T1000 (cell line): ENCODE measurements around the gene NPHP4.
"Not testable (repeated sequence)": the region's sequence is repeated elsewhere in the genome, so short reads cannot be mapped to it uniquely, and the experiment has no call there.

Source experiments
- DNase-seq: peaks from one replicate; lab custom pipeline; 2025; ENCODE audit warnings: mixed read lengths; lab: John Stamatoyannopoulos, UW

Gene NPHP4

DNA sequence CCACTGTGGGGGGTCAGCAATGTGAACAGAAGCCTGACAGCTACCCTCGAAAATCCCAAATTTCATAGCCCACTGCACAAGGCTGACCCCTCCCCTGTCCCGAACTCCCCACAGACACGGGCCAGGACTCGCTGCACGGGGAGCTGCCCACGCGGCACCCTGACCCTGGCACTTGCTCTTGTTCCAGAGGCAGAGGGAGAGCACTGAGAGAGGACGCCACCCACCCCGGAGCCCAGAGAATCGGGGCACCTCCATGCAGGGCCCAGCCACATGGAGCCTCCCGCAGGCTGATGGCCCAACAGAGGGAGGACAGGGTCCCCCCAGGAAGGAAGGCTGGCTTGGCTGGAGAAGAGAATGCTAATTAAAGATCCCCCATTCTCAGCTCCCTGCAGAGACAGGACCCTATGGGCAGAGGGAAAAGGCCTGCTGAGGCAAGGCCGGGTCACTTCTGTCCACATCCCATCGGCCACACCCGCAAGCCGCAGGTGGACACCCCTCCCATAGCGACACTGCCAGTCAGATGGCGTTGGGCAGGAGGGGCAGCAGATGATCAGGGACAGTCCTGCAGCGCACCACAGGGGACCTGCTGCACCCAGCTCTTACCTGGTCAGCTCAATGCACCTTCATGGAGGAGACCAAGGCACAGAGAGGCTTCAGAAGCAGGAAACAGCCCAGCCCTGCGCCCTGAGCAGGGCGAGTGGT lies 136.9 kb downstream of the NPHP4 start:
- no peak for DNase-seq

DNA sequence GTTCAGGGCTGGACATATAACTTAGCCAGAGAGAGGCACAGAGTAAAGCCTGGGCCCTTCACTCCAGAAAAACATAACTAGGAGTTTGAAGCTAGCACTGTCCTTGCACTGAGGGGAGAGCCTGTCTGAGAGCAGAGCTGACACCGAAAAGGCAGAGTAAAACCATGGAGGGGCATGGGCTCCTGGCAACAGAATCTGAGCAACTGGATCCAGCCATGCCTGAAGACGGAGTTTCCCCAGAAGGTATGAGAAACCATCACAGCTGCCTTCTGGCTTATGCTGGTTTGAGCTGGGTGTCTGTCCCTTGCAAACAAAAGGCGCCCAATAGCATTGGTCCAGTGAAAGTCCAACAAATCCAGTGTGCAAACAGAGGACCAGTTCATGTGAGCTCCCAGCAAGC lies 137.5 kb downstream of the NPHP4 start:
- DNase-seq: no peak

DNA sequence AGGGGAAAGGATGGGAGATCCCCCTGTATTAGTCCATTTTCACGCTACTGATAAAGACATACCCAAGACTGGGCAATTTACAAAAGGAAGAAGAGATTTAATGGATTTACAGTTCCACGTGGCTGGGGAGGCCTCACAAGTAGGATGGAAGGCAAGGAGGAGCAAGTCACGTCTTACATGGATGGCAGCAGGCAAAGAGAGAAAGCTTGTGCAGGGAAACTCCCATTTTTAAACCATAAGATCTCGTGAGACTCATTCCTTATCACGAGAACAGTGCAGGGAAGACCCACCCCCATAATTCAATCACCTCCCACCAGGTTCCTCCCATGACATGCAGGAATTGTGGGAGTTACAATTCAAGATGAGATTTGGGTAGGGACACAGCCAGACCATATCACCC lies 138.4 kb downstream of the NPHP4 start:
- not testable (repeated sequence) for DNase-seq

GRCh38 chr1:5850503-5850902 lies 141.7 kb downstream of the NPHP4 start:
- DNase-seq: no peak

GRCh38 chr1:5849550-5849949 lies 142.7 kb downstream of the NPHP4 start:
- no peak for DNase-seq

- no peak for DNase-seq
Measured at GRCh38 chr1:5847013-5847659, 145.1 kb downstream of the NPHP4 start.

DNA sequence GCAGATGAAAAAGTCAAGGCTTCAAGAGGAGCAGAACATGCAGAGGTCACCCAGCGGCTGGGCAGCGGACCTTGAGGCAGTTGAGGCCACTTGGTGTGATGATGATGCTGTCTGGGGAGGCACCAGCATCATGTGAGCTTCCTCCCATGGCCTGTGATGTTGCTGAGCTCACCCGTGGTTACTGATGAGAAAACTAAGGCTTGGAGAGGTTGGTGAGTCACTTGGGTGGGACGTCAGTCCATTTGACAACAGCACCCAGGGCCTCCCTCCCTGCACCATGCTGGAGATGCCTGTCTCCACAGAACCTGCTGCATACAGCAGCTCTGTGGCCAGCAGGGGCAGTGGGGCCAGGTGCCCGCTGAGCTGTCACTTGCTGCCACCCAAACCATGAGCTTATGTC lies 146.8 kb downstream of the NPHP4 start:
- DNase-seq: no peak

GRCh38 chr1:5844442-5844841 lies 147.8 kb downstream of the NPHP4 start:
- no peak for DNase-seq

DNA sequence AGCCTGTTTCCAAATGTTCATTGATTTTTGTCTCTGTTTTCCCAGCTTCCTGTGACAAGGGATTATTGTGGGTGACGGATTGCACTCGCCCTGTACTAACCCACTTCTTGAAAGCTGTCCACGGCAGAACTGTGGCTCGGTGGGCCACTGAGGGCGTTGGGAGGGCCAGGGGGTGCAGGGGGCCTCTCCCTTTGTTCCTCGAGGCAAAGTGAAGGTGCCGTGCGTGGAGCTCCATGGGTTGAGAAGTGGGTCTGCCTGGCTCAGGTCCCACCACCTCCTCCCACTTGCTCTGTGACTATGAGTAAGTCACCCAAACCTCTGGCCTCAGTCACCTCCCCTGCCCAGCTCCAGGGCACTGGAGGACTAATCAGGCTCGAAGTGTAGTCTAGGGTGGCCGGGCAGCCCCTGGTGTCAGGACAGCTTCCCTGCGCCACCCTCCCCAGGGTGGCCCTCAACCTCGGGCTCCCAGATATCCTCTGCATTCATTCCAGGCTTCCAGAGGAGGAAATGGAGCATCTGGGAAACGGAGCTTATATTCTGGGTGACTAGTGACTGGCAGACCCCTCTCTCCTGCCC lies 148.6 kb downstream of the NPHP4 start:
- DNase-seq: no peak

DNA sequence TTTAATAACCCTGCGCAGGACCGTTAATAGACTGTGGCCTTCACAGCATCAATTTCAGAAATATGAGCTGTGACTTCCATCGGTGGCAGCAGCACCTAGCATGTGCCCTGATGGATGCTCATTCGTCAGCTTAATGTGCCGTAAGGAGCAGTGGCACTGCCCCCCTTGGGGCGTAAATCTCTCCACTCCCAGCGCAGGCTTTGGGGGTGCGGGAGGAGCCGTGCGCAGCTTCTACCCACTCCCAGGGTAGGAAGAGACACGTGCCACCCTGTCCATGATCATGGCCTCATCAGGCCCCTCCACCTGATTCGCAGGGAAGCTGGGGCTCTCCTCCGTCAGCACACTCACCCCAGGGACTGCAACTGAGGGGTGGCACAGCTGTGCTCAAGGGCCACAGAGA lies 149.5 kb downstream of the NPHP4 start:
- DNase-seq: no peak

- no peak for DNase-seq
Measured at GRCh38 chr1:5840551-5841001, 151.6 kb downstream of the NPHP4 start.

DNA sequence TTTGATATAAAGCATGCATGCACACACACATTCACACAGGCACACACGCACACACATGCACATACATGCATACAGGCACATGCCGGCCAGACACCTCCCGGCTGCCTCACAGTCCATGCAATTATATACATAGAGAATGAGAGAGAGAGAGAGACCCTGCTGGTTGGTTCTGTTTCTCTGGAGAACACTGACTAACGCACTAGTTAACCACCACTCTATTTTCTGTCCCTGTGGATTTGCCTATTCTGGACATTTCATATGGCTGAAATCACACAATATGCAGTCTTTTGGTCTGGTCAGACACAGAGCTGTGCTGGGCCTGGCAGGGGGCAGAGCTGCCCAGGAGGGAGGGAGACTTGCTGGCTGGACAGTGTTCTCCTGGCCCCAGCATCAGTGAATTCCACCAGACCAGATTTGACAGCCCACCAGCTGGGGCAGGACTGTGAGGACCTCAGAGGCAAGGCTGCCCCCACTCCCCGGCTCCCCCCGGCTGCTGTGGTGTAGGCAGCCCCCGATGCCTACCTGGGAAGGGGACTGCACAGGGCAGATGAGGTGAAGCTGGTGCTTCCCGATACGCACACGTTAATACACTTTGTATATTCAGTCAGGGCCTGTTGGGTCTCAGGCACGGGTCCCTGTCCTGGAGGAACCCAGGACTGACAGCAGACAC lies 152.2 kb downstream of the NPHP4 start:
- DNase-seq: no peak

- no peak for DNase-seq
Measured at GRCh38 chr1:5839161-5839880, 152.9 kb downstream of the NPHP4 start.

GRCh38 chr1:5837976-5838653 lies 154.1 kb downstream of the NPHP4 start:
- DNase-seq: no peak

GRCh38 chr1:5836776-5837440 lies 155.3 kb downstream of the NPHP4 start:
- no peak for DNase-seq

DNA sequence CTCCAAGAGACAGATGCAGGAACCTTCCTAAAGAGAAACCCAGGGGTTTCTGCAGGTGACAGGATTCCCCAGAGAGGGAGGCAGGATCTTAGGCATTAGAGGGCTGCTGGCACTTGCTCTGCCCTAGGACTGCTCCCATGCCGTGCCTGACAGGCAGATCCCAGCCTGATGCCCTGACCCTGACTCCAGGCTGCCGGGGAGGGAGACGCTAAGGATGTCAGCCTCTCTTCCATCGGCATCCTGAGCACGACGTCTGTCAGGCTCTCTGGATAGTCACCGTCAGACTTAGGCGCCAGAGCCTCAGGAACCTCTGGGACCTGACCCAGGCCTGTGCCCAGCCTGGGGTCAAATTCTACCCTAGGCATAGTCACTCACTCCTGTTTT lies 157.1 kb downstream of the NPHP4 start:
- no peak for DNase-seq

DNA sequence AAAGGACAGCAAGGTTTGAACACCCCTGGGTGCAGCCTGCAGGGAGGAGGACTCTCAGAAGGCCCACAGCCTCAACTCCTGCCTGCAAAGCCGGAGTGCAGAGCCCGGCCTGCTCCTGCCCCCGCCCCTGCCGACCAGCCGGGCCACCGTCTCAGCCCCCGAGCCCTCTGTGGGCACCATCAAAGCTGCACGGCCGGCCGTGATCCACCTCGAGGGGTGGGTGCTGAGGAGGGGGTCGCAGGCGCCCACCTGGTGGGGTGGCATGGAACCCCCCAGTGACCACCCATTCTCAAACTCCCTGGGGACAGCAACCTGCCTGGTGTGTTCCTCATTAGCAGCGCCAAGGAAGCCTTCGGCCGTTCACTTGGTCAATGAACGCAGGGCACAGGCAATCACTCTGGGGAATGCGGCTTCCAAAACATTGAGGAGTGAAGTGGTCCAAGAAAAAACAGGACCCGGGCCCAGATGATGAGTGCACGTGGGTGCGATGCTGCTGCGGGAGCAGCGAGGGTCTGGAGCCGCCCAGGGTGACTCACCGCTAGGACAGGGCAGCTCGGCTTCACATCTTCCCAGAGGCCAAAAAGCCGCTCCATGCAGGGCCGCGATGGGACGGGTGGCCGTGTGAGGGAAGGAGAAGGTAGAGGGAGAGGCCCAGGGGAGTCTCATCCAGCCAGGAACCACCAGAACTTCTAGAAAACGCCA lies 157.6 kb downstream of the NPHP4 start:
- no peak for DNase-seq

DNA sequence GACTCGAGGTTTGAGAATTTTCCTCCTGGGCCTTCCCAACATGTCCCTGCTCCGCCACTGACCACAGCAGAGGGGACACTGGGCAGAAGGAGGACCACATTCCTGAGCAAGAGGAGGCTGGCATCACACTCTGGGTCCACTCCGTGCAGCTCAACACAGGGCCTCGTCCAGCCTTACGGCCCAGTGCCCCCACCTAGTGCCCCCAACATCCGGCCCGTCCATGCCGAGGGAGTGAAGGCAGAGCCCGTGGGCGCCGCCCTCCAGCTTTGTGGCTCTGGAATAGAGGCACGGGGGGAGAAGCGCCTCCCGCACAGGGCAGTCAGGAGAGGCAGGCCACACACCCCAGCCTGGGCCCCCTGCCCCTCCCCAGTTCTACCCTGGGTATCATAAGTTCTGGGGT lies 158.3 kb downstream of the NPHP4 start:
- no peak for DNase-seq

- DNase-seq: no peak
Measured at GRCh38 chr1:5832916-5833895, 159.0 kb downstream of the NPHP4 start.
